ENCODE measurements around the gene STAM2. TPM values are rescaled to one million over a fixed set of nuclear protein-coding genes. Genes with fewer than 3 reads are reported as not detected.
"Not testable (repeated sequence)": the region's sequence is repeated elsewhere in the genome, so short reads cannot be mapped to it uniquely, and the experiment has no call there.

The STAM2 gene
- total RNA-seq, 1 donor from 2014 or later, result 22.9 TPM

DNA sequence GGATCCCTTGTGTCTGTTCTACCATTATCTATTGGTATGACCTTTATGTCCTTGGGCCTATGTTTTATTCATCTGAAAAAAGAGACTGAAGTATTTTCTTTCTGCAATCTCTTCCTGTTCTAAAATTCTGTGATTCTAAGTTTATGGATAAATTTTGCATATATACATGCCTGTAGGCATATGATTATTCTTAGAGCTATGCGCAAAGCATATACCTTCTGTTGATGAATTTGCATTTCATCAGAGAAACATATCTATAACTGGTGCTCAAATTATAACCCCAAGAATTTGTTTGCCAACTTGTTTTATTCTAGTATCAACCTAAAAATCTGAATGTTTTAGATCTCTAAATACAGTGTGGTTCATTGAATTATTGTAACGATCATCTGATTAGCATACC is 83.5 kb downstream of the STAM2 start:
- Mint-ChIP-seq H3K4me1 (ENCODE audit: unreplicated experiment) (no peaks in the 10 kb centered on the region), H3K36me3 (ENCODE audit: low read depth, unreplicated experiment) (no peaks in the 10 kb centered on the region), H3K4me3 (ENCODE audit: unreplicated experiment) (no peak overlapping the region), H3K27ac (ENCODE audit: unreplicated experiment) (no peak overlapping the region), H3K27me3 (ENCODE audit: unreplicated experiment) (peaks cover 2% of the 10 kb centered on the region), H3K9me3 (ENCODE audit: unreplicated experiment) (no peaks in the 10 kb centered on the region)
- DNase-seq (ENCODE audit: low spot score), result no peak
- TF ChIP-seq, protein P1, sequence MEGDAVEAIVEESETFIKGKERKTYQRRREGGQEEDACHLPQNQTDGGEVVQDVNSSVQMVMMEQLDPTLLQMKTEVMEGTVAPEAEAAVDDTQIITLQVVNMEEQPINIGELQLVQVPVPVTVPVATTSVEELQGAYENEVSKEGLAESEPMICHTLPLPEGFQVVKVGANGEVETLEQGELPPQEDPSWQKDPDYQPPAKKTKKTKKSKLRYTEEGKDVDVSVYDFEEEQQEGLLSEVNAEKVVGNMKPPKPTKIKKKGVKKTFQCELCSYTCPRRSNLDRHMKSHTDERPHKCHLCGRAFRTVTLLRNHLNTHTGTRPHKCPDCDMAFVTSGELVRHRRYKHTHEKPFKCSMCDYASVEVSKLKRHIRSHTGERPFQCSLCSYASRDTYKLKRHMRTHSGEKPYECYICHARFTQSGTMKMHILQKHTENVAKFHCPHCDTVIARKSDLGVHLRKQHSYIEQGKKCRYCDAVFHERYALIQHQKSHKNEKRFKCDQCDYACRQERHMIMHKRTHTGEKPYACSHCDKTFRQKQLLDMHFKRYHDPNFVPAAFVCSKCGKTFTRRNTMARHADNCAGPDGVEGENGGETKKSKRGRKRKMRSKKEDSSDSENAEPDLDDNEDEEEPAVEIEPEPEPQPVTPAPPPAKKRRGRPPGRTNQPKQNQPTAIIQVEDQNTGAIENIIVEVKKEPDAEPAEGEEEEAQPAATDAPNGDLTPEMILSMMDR (IDR thresholded peaks at IDR 0.05; ENCODE audit: unreplicated experiment), result no peak

DNA sequence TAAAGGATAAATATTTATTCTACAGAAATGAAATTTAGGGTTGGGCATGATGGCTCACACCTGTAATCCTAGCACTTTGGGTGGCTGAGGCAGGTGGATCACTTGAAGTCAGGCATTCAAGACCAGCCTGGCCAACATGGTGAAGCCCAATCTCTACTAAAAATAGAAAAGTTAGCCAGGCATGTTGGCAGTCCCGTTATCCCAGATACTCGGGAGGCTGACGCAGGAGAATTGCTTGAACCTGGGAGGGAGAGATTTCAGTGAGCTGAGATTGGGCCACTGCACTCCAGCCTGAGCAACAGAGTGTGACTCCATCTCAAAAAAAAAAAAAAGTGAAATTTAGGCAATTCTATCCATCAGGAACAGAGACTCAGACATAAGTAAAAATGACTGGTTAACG is 84.8 kb downstream of the STAM2 start:
- H3K9me3 Mint-ChIP-seq (ENCODE audit: unreplicated experiment); H3K4me1 Mint-ChIP-seq (ENCODE audit: unreplicated experiment); H3K36me3 Mint-ChIP-seq (ENCODE audit: low read depth, unreplicated experiment); H3K27me3 Mint-ChIP-seq (ENCODE audit: unreplicated experiment); H3K27ac Mint-ChIP-seq (ENCODE audit: unreplicated experiment); H3K4me3 Mint-ChIP-seq (ENCODE audit: unreplicated experiment); DNase-seq (ENCODE audit: low spot score): not testable (repeated sequence)

DNA sequence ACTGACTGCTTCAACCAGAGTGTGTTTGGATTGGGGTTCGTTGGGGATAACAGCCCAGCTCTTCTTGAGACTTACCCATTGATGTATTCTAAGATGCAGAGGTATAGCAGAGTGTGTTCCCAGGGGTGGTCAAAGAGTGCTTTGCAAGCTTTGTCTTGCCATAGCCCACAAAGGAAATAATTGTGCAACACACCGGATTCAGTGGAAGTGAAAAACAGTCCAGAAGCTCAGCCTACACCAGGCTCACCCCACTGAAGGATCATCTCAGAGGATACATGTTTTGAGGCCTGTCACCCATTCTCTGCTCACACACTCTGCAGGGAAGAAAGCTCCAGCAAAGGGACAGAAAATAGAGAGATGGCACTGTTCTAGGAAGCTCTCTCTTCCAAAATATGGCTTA is 86.3 kb downstream of the STAM2 start:
- Mint-ChIP-seq H3K9me3 (ENCODE audit: unreplicated experiment) (no peaks in the 10 kb centered on the region), H3K27ac (ENCODE audit: unreplicated experiment) (no peak overlapping the region), H3K4me1 (ENCODE audit: unreplicated experiment) (no peaks in the 10 kb centered on the region), H3K27me3 (ENCODE audit: unreplicated experiment) (peaks cover 2% of the 10 kb centered on the region), H3K4me3 (ENCODE audit: unreplicated experiment) (no peak overlapping the region), H3K36me3 (ENCODE audit: low read depth, unreplicated experiment) (no peaks in the 10 kb centered on the region)
- TF ChIP-seq, protein P1 (IDR thresholded peaks at IDR 0.05; ENCODE audit: unreplicated experiment), result no peak
- DNase-seq (ENCODE audit: low spot score), result no peak

DNA sequence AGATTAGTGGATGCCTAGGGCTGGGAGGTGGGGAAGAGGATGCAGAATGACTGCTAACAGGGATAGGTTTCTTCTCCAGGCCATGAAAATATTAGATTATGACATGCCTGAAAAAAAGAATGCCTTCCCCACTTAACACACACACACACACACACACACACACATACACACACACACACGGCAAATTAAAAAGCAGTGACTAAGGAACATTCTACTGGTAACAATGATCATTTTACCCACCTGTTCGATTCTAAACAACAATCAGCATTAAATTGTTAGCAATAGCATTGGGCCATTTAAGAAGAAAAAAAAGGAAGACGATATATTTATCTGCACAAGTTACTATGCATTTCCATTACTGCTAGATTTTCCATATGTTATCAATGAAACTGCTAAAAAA is 87.6 kb downstream of the STAM2 start:
- H3K27me3 Mint-ChIP-seq (ENCODE audit: unreplicated experiment), result peaks cover 2% of the 10 kb centered on the region
- no peak overlapping the region for H3K4me3 Mint-ChIP-seq (ENCODE audit: unreplicated experiment)
- H3K4me1 Mint-ChIP-seq (ENCODE audit: unreplicated experiment), result no peaks in the 10 kb centered on the region
- H3K9me3 Mint-ChIP-seq (ENCODE audit: unreplicated experiment), result no peaks in the 10 kb centered on the region
- no peaks in the 10 kb centered on the region for H3K36me3 Mint-ChIP-seq (ENCODE audit: low read depth, unreplicated experiment)
- TF ChIP-seq, protein P1 (IDR thresholded peaks at IDR 0.05; ENCODE audit: unreplicated experiment), result no peak
- no peak overlapping the region for H3K27ac Mint-ChIP-seq (ENCODE audit: unreplicated experiment)
- no peak for DNase-seq (ENCODE audit: low spot score)

DNA sequence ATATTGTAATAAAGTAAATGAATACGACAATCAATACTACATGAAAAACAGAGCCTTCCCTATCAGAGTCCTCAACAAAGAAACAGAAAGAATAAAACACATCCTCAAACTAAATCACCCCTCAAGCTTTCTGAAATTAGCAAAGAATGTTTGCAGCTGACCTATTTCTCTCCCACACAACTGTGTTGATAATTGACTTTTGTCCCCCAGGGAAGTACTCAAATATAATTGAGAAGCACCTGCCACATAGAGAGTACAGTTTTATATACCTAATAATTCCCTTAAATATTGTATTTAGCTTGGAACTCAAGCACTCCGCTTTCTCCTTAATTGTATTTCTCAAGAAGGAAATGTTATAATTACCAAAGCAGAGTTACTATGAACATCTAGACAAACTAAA is 89.3 kb downstream of the STAM2 start:
- peaks cover 4% of the 10 kb centered on the region for H3K4me1 Mint-ChIP-seq (ENCODE audit: unreplicated experiment)
- no peaks in the 10 kb centered on the region for H3K9me3 Mint-ChIP-seq (ENCODE audit: unreplicated experiment)

More for the DNA sequence above, 89.3 kb downstream of the STAM2 start:
- TF ChIP-seq, protein P1 (IDR thresholded peaks at IDR 0.05; ENCODE audit: unreplicated experiment), result no peak
- Mint-ChIP-seq H3K27ac (ENCODE audit: unreplicated experiment) (no peak overlapping the region), H3K4me3 (ENCODE audit: unreplicated experiment) (no peak overlapping the region), H3K27me3 (ENCODE audit: unreplicated experiment) (no peaks in the 10 kb centered on the region), H3K36me3 (ENCODE audit: low read depth, unreplicated experiment) (no peaks in the 10 kb centered on the region)
- no peak for DNase-seq (ENCODE audit: low spot score)

All from endothelial cell (in vitro differentiated cells).